Muscle of leg (tissue), 11 donors: ENCODE data around the gene CIZ1. TPM values are rescaled to one million over a fixed set of nuclear protein-coding genes. Genes with fewer than 3 reads are reported as not detected.

Source experiments
- DNase-seq: peaks from one replicate; pipeline ENCODE4 v3.0.0; 2013
- H3K27ac ChIP-seq: one replicate; pipeline ENCODE4 v1.5.1; 2013; ENCODE audit warnings: mild to moderate bottlenecking, low read length, control low read depth
- H3K27me3 ChIP-seq: one replicate; pipeline ENCODE4 v1.6.1; 2013; ENCODE audit warnings: low read length; ENCODE audit not compliant: control insufficient read depth, insufficient read depth
- H3K36me3 ChIP-seq: one replicate; pipeline ENCODE4 v1.6.1; 2013; ENCODE audit warnings: low read length; ENCODE audit not compliant: control insufficient read depth, insufficient read depth
- H3K4me1 ChIP-seq: one replicate; pipeline ENCODE4 v1.6.1; 2013; ENCODE audit warnings: low read length; ENCODE audit not compliant: control insufficient read depth, insufficient read depth
- H3K4me3 ChIP-seq: one replicate; pipeline ENCODE4 v1.5.1; 2013; ENCODE audit warnings: low read length, control low read depth
- H3K9me3 ChIP-seq: replicated peaks from 2 replicates; pipeline ENCODE4 v1.6.1; 2013; ENCODE audit warnings: low read depth, low read length; ENCODE audit not compliant: control insufficient read depth
- WGBS: methylation state at CpG from one replicate; pipeline ENCODE4 v1.1.5; 2013; ENCODE audit warnings: missing lambda C conversion rate; ENCODE audit not compliant: insufficient coverage; 5-methylcytosine and 5-hydroxymethylcytosine counted together
- polyA plus RNA-seq, 8 donors: library from polyadenylated mRNA; unstranded; fragments of 120-200 nt; gene quantifications; one replicate each; pipeline versions ENCODE4 v1.2.1 to v1.2.3, GENCODE V29; 2013; ENCODE audit warnings: inconsistent platforms in 1 of 8, low replicate concordance in 1 of 8; ENCODE audit not compliant: insufficient read length in 8 of 8, insufficient read depth in 1 of 8
- total RNA-seq: library from RNA; stranded (reverse); fragments of 120-200 nt; gene quantifications from one replicate; pipeline ENCODE4 v1.2.4, GENCODE V29; 2013

Gene CIZ1
- total and polyA plus RNA-seq, 9 donors, result 36.4 to 120 (median 102) TPM

- Histone ChIP-seq H3K36me3 (no peaks in the 10 kb centered on the region), H3K4me1 (peaks cover 23% of the 10 kb centered on the region), H3K9me3 (no peaks in the 10 kb centered on the region), H3K4me3 (no peak overlapping the region), H3K27me3 (peaks cover 5% of the 10 kb centered on the region), H3K27ac (no peak overlapping the region)
- no peak for DNase-seq
- 97% methylated on average over 5 of the region's 18 CpGs for WGBS
Observed at GRCh38 chr9:128151309-128152132, 39.9 kb downstream of the CIZ1 start.

DNA sequence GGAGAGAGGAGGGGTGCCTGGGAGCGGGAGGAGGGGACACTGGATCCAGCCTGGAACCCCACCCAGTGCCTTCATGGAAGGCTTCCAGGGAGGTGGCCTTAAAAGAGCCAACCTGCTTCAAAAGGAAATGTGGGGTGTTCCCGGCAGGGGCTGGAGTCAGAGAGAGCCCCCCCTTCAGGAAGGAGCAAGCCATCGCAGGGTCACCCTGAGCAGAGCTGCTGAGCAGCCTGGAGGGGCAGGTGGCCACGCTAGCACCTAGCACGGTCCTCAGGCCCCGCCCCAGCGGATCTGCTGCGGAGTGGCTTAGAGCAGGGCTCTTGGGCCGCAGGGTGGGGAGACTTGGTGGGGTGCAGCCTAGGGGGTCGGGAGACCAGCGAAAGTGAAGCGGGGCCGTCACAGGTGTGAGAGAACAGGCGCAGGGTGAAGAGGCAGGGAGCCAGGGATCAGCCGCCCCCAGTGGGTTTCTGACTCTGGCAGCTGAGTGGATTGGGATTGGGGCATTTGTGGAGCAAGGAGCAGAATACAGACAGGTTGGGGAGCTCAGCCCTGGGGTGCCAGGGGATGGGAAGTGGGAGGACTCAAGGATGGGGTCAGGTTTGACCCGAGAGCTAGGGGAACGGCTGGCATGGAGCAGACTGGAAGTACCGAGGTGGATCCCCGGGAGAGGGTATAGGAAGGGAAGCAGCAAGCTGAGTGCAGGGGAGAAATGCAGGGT is 40.6 kb downstream of the CIZ1 start:
- H3K9me3 ChIP-seq, result no peaks in the 10 kb centered on the region
- H3K27ac ChIP-seq, result no peak overlapping the region
- no peak overlapping the region for H3K4me3 ChIP-seq
- H3K27me3 ChIP-seq, result peaks cover 5% of the 10 kb centered on the region
- DNase-seq, result no peak
- no peaks in the 10 kb centered on the region for H3K36me3 ChIP-seq
- WGBS, result 50% methylated on average over 18 of the region's 19 CpGs
- H3K4me1 ChIP-seq, result peaks cover 27% of the 10 kb centered on the region

GRCh38 chr9:128149951-128150593 is 41.3 kb downstream of the CIZ1 start:
- no peak for DNase-seq
- peaks cover 28% of the 10 kb centered on the region for H3K4me1 ChIP-seq
- no peak overlapping the region for H3K27ac ChIP-seq
- peaks cover 5% of the 10 kb centered on the region for H3K27me3 ChIP-seq
- no peaks in the 10 kb centered on the region for H3K9me3 ChIP-seq
- no peak overlapping the region for H3K4me3 ChIP-seq
- WGBS, result 65% methylated on average over 10 of the region's 11 CpGs
- H3K36me3 ChIP-seq, result no peaks in the 10 kb centered on the region

- Histone ChIP-seq H3K36me3 (no peaks in the 10 kb centered on the region), H3K4me3 (no peak within 1 kb of the TSS), H3K4me1 (peaks cover 28% of the 10 kb centered on the region), H3K27me3 (peaks cover 5% of the 10 kb centered on the region), H3K9me3 (no peaks in the 10 kb centered on the region), H3K27ac (no peak within 1 kb of the TSS)
- WGBS, result 67% methylated on average over 9 of the region's 9 CpGs
- DNase-seq, result peak; percentile 70
Observed at GRCh38 chr9:128149001-128149701, 42.2 kb downstream of the CIZ1 start, which contains the start of gene LCN2. Gene LCN2 (plus strand): TSS chr9:128149453. CDS start chr9:128149526, 73 bp downstream.

DNA sequence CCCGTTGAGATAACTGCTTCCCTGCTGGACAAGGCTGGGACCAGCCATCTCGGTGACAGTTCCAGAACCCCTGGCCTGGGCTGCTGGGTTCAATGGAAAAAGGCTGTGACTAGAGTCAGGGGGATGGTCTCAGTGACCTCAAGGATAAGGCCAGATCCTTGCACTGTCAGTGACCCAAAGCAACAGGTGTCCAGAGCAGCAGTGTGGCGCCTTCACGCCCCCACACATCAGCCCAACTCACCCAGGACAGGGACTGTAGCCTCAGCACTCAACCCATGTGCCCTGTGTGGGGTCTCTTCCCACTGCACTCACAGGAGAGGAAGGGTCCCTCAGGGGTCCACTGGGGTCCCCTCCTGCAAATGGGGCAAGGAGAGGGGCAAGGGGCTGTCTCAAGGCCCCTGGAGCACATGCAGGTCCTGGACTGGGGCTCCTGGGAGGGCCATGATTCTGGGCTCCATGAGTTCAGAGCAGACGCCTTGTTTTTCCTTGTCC is 42.8 kb downstream of the CIZ1 start:
- Histone ChIP-seq H3K9me3 (no peaks in the 10 kb centered on the region), H3K4me3 (no peak overlapping the region), H3K27ac (no peak overlapping the region), H3K36me3 (no peaks in the 10 kb centered on the region), H3K27me3 (peaks cover 5% of the 10 kb centered on the region), H3K4me1 (peaks cover 30% of the 10 kb centered on the region)
- DNase-seq, result no peak
- 86% methylated on average over 3 of the region's 5 CpGs for WGBS

DNA sequence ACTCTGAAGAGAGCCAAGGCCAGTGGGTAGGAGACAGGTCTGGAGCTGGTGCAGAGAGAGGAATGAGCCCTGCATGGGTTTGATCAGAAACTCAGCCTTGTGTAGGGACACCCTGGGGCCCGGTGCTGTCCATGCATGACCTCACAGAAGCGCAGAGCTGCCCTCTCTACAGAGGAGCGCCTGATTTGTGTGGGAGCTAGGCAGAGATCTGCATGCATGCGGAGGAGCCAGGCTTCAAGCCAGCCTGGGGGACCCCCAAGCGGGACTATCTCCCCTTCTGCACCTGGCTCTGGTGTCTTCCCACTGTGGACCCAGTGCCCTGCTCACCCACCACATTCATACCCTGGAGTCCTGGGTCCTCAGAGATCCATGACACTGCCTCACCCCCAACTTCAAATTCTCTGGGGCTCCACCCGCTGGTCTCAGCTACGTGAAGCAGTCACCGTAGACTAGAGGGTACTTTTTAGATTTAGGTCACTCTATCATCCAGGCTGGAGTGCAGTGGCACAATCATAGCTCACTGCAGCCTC is 44.7 kb downstream of the CIZ1 start:
- peaks cover 38% of the 10 kb centered on the region for H3K4me1 ChIP-seq

GRCh38 chr9:128145951-128146351 is 45.4 kb downstream of the CIZ1 start:
- no peaks in the 10 kb centered on the region for H3K9me3 ChIP-seq
- H3K4me1 ChIP-seq, result peaks cover 37% of the 10 kb centered on the region
- H3K27ac ChIP-seq, result no peak overlapping the region
- no peak for DNase-seq
- H3K36me3 ChIP-seq, result no peaks in the 10 kb centered on the region
- H3K4me3 ChIP-seq, result no peak overlapping the region
- no peaks in the 10 kb centered on the region for H3K27me3 ChIP-seq
- 59% methylated on average over 13 of the region's 13 CpGs for WGBS

More for the DNA sequence above, 44.7 kb downstream of the CIZ1 start:
- DNase-seq, result no peak
- no peaks in the 10 kb centered on the region for H3K9me3 ChIP-seq
- WGBS, result 90% methylated on average over 7 of the region's 8 CpGs
- H3K36me3 ChIP-seq, result no peaks in the 10 kb centered on the region
- no peak overlapping the region for H3K27ac ChIP-seq
- peaks cover 3% of the 10 kb centered on the region for H3K27me3 ChIP-seq
- no peak overlapping the region for H3K4me3 ChIP-seq

- no peaks in the 10 kb centered on the region for H3K36me3 ChIP-seq
- no peaks in the 10 kb centered on the region for H3K27me3 ChIP-seq
- no peaks in the 10 kb centered on the region for H3K9me3 ChIP-seq
- 51% methylated on average over 8 of the region's 8 CpGs for WGBS
- peaks cover 33% of the 10 kb centered on the region for H3K4me1 ChIP-seq
- H3K4me3 ChIP-seq, result no peak overlapping the region
- no peak for DNase-seq
- no peak overlapping the region for H3K27ac ChIP-seq
Observed at GRCh38 chr9:128145536-128145935, 45.8 kb downstream of the CIZ1 start.

DNA sequence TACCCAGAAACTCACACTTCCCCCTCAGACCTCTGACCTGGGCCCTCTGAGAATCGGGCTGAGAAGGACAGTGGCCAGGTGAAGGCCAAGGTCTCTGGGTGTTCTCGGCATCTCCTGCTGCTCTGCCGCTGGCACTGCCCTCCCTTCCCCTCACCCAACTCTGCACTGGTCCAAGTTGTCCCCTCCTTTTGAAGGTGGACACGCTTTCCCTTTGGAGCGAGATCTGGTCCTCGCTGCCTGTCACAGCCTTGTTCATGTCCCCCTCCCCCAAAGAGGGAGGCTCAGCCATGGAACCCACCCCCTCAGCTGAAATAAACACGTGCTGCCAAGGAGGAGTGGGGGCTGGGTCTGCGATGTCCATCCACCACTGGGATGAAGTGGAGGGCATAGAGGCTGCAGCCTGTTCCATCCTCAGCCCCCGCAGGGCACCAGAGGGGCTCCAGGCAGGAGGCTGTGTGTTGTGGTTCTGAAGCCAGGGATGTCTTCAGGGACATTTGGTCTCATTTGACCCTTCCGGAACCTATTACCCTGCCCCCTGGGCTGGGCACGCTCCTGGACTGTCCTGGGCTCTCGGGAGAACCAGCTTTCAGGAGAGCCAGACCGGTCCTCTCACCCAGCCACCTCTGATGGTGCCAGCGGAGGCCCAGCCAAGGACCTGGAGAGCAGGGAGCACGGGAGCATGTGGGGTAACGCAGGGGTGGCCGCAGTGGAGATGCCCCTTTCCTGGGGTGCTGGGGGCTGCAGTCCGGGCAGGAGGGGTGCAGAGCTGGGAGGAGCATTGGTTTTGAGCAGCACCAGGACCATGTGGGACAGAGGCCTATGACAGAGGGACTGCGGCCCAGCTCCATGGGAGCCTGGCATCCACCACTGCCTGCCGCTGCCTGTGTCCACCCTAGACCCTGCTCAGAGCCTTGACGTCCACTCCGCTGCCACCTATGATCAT is 46.9 kb downstream of the CIZ1 start:
- Histone ChIP-seq H3K27ac (no peak overlapping the region), H3K4me1 (peaks cover 29% of the 10 kb centered on the region), H3K36me3 (no peaks in the 10 kb centered on the region), H3K9me3 (no peaks in the 10 kb centered on the region), H3K27me3 (peaks cover under 1% of the 10 kb centered on the region), H3K4me3 (no peak overlapping the region)
- WGBS, result 90% methylated on average over 15 of the region's 22 CpGs
- no peak for DNase-seq
